NB4 (cell line): ENCODE data around the gene GLIPR1L1.

ENCODE experiments used
- POLR2A ChIP-seq: IDR thresholded peaks from 2 replicates; pipeline ENCODE4 v1.6.1; 2011; ENCODE audit warnings: mild to moderate bottlenecking; ENCODE audit not compliant: insufficient read length; ENCODE audit errors: extremely low read depth
- TF ChIP-seq, protein P1 (sequence below): IDR thresholded peaks from one replicate; pipeline ENCODE4 v1.5.1; 2012; ENCODE audit warnings: low read depth, low read length
- TF ChIP-seq, protein P2 (sequence below): IDR thresholded peaks from 2 replicates; pipeline ENCODE4 v1.6.1; 2011; ENCODE audit warnings: low read depth, low read length

DNA sequence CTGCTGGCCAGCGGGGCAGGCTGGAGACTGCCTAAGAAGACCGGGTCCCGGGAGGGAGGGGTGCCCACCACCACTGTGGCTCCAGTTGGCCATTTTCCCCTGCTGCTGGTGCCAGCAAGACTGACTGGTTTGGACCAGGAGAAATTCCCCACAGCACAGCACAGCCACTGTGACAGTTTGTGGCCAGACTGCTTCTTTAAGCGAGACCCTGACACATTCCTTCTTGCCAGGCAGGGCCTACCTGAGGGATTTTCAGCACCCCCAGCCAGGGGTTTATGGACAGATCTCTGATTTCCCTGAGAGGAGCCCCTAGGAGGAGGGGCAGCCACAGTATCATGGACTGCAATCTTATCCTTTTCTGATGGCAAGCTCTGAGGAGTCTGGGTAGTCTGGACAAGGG lies 15.5 kb downstream of the GLIPR1L1 start:
- TF ChIP-seq, protein P1, sequence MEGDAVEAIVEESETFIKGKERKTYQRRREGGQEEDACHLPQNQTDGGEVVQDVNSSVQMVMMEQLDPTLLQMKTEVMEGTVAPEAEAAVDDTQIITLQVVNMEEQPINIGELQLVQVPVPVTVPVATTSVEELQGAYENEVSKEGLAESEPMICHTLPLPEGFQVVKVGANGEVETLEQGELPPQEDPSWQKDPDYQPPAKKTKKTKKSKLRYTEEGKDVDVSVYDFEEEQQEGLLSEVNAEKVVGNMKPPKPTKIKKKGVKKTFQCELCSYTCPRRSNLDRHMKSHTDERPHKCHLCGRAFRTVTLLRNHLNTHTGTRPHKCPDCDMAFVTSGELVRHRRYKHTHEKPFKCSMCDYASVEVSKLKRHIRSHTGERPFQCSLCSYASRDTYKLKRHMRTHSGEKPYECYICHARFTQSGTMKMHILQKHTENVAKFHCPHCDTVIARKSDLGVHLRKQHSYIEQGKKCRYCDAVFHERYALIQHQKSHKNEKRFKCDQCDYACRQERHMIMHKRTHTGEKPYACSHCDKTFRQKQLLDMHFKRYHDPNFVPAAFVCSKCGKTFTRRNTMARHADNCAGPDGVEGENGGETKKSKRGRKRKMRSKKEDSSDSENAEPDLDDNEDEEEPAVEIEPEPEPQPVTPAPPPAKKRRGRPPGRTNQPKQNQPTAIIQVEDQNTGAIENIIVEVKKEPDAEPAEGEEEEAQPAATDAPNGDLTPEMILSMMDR, result no peak
- TF ChIP-seq POLR2A, result no peak
- TF ChIP-seq, protein P2, sequence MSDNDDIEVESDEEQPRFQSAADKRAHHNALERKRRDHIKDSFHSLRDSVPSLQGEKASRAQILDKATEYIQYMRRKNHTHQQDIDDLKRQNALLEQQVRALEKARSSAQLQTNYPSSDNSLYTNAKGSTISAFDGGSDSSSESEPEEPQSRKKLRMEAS, result no peak
